HEK293 (cell line): ENCODE data around the gene FBXO34.

Experiments
- CTCF ChIA-PET: fragments of 350-600 bp; formaldehyde crosslinking; extraction: SDS; loops from one replicate; lab custom pipeline; 2021; ENCODE audit warnings: antibody characterized with exemption; lab: Yijun Ruan, JAX
- POLR2A ChIA-PET: fragments of 300-600 bp; formaldehyde crosslinking; extraction: SDS; loops from one replicate; lab custom pipeline; 2020; ENCODE audit warnings: antibody characterized with exemption, inconsistent platforms; lab: Yijun Ruan, JAX
- H3K27ac ChIP-seq: fragments of 200-500 bp; sonication (Bioruptor generic); 2 replicates; pipeline ENCODE4 v1.5.1; 2014; ENCODE audit warnings: low read depth, low read length, control low read depth, inconsistent platforms; ENCODE audit errors: extremely low read depth
- H3K36me3 ChIP-seq, 2 experiments: fragments of 200-500 bp in 1 of 2; sonication (Bioruptor generic) in 1 of 2; 1 replicate in 1 of 2; 2 replicates in 1 of 2; pipeline ENCODE4 v1.5.1; 2014 to 2017; ENCODE audit warnings: inconsistent platforms in 2 of 2, low read length in 2 of 2; ENCODE audit not compliant: control insufficient read depth in 2 of 2, insufficient read depth in 1 of 2
- H3K4me1 ChIP-seq: fragments of 200-500 bp; sonication (Bioruptor generic); 2 replicates; pipeline ENCODE4 v1.5.1; 2014; ENCODE audit warnings: mild to moderate bottlenecking, low read length, inconsistent platforms; ENCODE audit not compliant: control insufficient read depth, insufficient read depth
- H3K4me3 ChIP-seq: 2 replicates; pipeline ENCODE4 v1.5.1; 2011; ENCODE audit warnings: low read depth, mild to moderate bottlenecking, control low read depth, low read length, moderate library complexity
- H3K9me3 ChIP-seq: fragments of 200-500 bp; sonication (Bioruptor generic); 2 replicates; pipeline ENCODE4 v1.5.1; 2014; ENCODE audit warnings: low read depth, low read length, inconsistent platforms; ENCODE audit not compliant: control insufficient read depth, insufficient read depth
- BCL11A ChIP-seq: fragments of 450-650 bp; formaldehyde crosslinking; IDR thresholded peaks from 2 replicates; pipeline ENCODE4 v1.5.1; 2016; ENCODE audit warnings: low read depth, missing biosample characterization, missing genetic modification characterization
- BCL6B ChIP-seq: fragments of 450-650 bp; formaldehyde crosslinking; IDR thresholded peaks from 2 replicates; pipeline ENCODE4 v1.5.1; 2017; ENCODE audit warnings: missing biosample characterization, missing genetic modification characterization
- EGR2 ChIP-seq: fragments of 450-650 bp; formaldehyde crosslinking; IDR thresholded peaks from 2 replicates; pipeline ENCODE4 v1.5.1; 2016; ENCODE audit warnings: low read depth, missing biosample characterization, missing genetic modification characterization
- ELK4 ChIP-seq: IDR thresholded peaks from 2 replicates; pipeline ENCODE4 v1.6.1; 2011; ENCODE audit warnings: mild to moderate bottlenecking, low read depth, low read length, borderline replicate concordance
- GLIS2 ChIP-seq: fragments of 450-650 bp; formaldehyde crosslinking; IDR thresholded peaks from 2 replicates; pipeline ENCODE4 v1.5.1; 2016; ENCODE audit warnings: missing biosample characterization, missing genetic modification characterization
- INSM2 ChIP-seq: fragments of 450-650 bp; formaldehyde crosslinking; IDR thresholded peaks from 2 replicates; pipeline ENCODE4 v1.5.1; 2016; ENCODE audit warnings: missing biosample characterization, missing genetic modification characterization
- MYNN ChIP-seq: fragments of 450-650 bp; formaldehyde crosslinking; IDR thresholded peaks from 2 replicates; pipeline ENCODE4 v1.5.1; 2016; ENCODE audit warnings: missing biosample characterization, missing genetic modification characterization, borderline replicate concordance
- SCRT2 ChIP-seq: fragments of 450-650 bp; formaldehyde crosslinking; IDR thresholded peaks from 2 replicates; pipeline ENCODE4 v1.5.1; 2016; ENCODE audit warnings: missing biosample characterization, missing genetic modification characterization
- ZFP3 ChIP-seq: fragments of 450-650 bp; formaldehyde crosslinking; IDR thresholded peaks from 2 replicates; pipeline ENCODE4 v1.5.1; 2016; ENCODE audit warnings: low read depth, missing biosample characterization, missing genetic modification characterization
- ZFP41 ChIP-seq: fragments of 450-650 bp; formaldehyde crosslinking; IDR thresholded peaks from 2 replicates; pipeline ENCODE4 v1.5.1; 2016; ENCODE audit warnings: missing biosample characterization, missing genetic modification characterization, borderline replicate concordance
- ZNF133 ChIP-seq: fragments of 450-650 bp; formaldehyde crosslinking; IDR thresholded peaks from 2 replicates; pipeline ENCODE4 v1.5.1; 2016; ENCODE audit warnings: missing biosample characterization, missing genetic modification characterization
- ZNF18 ChIP-seq: fragments of 450-650 bp; formaldehyde crosslinking; IDR thresholded peaks from 2 replicates; pipeline ENCODE4 v1.5.1; 2016; ENCODE audit warnings: missing biosample characterization, missing genetic modification characterization
- ZNF266 ChIP-seq: fragments of 450-650 bp; formaldehyde crosslinking; IDR thresholded peaks from 2 replicates; pipeline ENCODE4 v1.5.1; 2016; ENCODE audit warnings: missing biosample characterization, missing genetic modification characterization, low read depth
- ZNF341 ChIP-seq: fragments of 450-650 bp; formaldehyde crosslinking; IDR thresholded peaks from 2 replicates; pipeline ENCODE4; 2016; ENCODE audit warnings: low read depth, missing biosample characterization, missing genetic modification characterization
- ZNF350 ChIP-seq: fragments of 450-650 bp; formaldehyde crosslinking; IDR thresholded peaks from 2 replicates; pipeline ENCODE4 v1.5.0; 2017; ENCODE audit warnings: missing biosample characterization, mild to moderate bottlenecking, missing genetic modification characterization
- ZNF362 ChIP-seq: fragments of 450-650 bp; formaldehyde crosslinking; IDR thresholded peaks from 2 replicates; pipeline ENCODE4 v1.5.1; 2016; ENCODE audit warnings: missing biosample characterization, missing genetic modification characterization
- ZNF423 ChIP-seq: fragments of 450-650 bp; formaldehyde crosslinking; IDR thresholded peaks from 2 replicates; pipeline ENCODE4 v1.5.1; 2016; ENCODE audit warnings: missing biosample characterization, missing genetic modification characterization
- ZNF449 ChIP-seq: fragments of 450-650 bp; formaldehyde crosslinking; IDR thresholded peaks from 2 replicates; pipeline ENCODE4 v1.5.1; 2017; ENCODE audit warnings: missing biosample characterization, mild to moderate bottlenecking, missing genetic modification characterization, moderate library complexity
- ZNF48 ChIP-seq: fragments of 450-650 bp; formaldehyde crosslinking; IDR thresholded peaks from 2 replicates; pipeline ENCODE4 v1.5.1; 2016; ENCODE audit warnings: missing biosample characterization, missing genetic modification characterization
- ZNF510 ChIP-seq: fragments of 450-650 bp; formaldehyde crosslinking; IDR thresholded peaks from 2 replicates; pipeline ENCODE4 v1.5.1; 2018; ENCODE audit warnings: mild to moderate bottlenecking, missing genetic modification characterization, missing biosample characterization; ENCODE audit not compliant: insufficient replicate concordance
- ZNF521 ChIP-seq: fragments of 450-650 bp; formaldehyde crosslinking; IDR thresholded peaks from 2 replicates; pipeline ENCODE4 v1.5.1; 2017; ENCODE audit warnings: missing biosample characterization, mild to moderate bottlenecking, missing genetic modification characterization
- ZNF660 ChIP-seq: fragments of 450-650 bp; IDR thresholded peaks from 2 replicates; pipeline ENCODE4 v1.5.1; 2018; ENCODE audit warnings: missing biosample characterization, mild to moderate bottlenecking, missing genetic modification characterization
- ZNF677 ChIP-seq: fragments of 450-650 bp; IDR thresholded peaks from 2 replicates; pipeline ENCODE4 v1.5.0; 2018; ENCODE audit warnings: missing biosample characterization, mild to moderate bottlenecking, missing genetic modification characterization, moderate library complexity
- ZNF692 ChIP-seq: fragments of 450-650 bp; formaldehyde crosslinking; IDR thresholded peaks from 2 replicates; pipeline ENCODE4 v1.5.1; 2016; ENCODE audit warnings: missing biosample characterization, missing genetic modification characterization
- ZSCAN18 ChIP-seq: fragments of 450-650 bp; formaldehyde crosslinking; IDR thresholded peaks from 2 replicates; pipeline ENCODE4 v1.5.1; 2016; ENCODE audit warnings: missing biosample characterization, missing genetic modification characterization
- ZSCAN4 ChIP-seq: fragments of 450-650 bp; formaldehyde crosslinking; IDR thresholded peaks from 2 replicates; pipeline ENCODE4 v1.5.1; 2017; ENCODE audit warnings: missing biosample characterization, missing genetic modification characterization

FBXO34 gene

GRCh38 chr14:55398679-55399078 is 127.5 kb downstream of the FBXO34 start (continued):
- TF ChIP-seq ZNF677 (tag by site-specific recombination), result no peak
- no peak for TF ChIP-seq ZNF692 (tag by site-specific recombination)
- TF ChIP-seq ZSCAN18 (tag by site-specific recombination), result no peak
- TF ChIP-seq ZNF423 (tag by site-specific recombination), result no peak
- no peak for TF ChIP-seq ZNF133 (tag by site-specific recombination)
- TF ChIP-seq MYNN, result no peak
- no peak for TF ChIP-seq ZFP41
- no peak for TF ChIP-seq ZNF18
- TF ChIP-seq ZNF362, result peak; percentile 73
- TF ChIP-seq ZNF660 (tag by site-specific recombination), result no peak
- TF ChIP-seq BCL11A (tag by site-specific recombination), result no peak
- TF ChIP-seq ZNF521 (tag by site-specific recombination), result no peak
- TF ChIP-seq ZNF341 (tag by site-specific recombination), result no peak
- TF ChIP-seq ZSCAN4, result no peak

GRCh38 chr14:55399183-55399582 is 128.0 kb downstream of the FBXO34 start:
- peaks cover 0 to 6% of the 10 kb centered on the region in 2 experiments; a peak in 1 of 3 replicates for H3K36me3 ChIP-seq
- ChIA-PET CTCF (no interaction called here), POLR2A (no interaction called here)
- H3K9me3 ChIP-seq, result no peaks in the 10 kb centered on the region
- H3K27ac ChIP-seq, result no peak overlapping the region
- no peak overlapping the region for H3K4me3 ChIP-seq
- H3K4me1 ChIP-seq, result peaks cover 5% of the 10 kb centered on the region; the same call in 1 of the 2 replicates
- no peak for TF ChIP-seq GLIS2 (tag by site-specific recombination)
- no peak for TF ChIP-seq ZNF350 (tag by site-specific recombination)
- no peak for TF ChIP-seq SCRT2 (tag by site-specific recombination)
- no peak for TF ChIP-seq ZFP3 (tag by site-specific recombination)
- TF ChIP-seq INSM2 (tag by site-specific recombination), result no peak
- TF ChIP-seq ZNF48 (tag by site-specific recombination), result no peak
- no peak for TF ChIP-seq ZNF510 (tag by site-specific recombination)
- TF ChIP-seq ELK4, result no peak
- TF ChIP-seq ZNF266 (tag by site-specific recombination), result no peak
- TF ChIP-seq EGR2 (tag by site-specific recombination), result no peak
- no peak for TF ChIP-seq ZNF449 (tag by site-specific recombination)
- TF ChIP-seq BCL6B (tag by site-specific recombination), result no peak
